HG03103 (cell line): ENCODE data around the gene FOXP1.

ENCODE experiments used
- ATAC-seq: cut with Tn5 transposase; IDR thresholded peaks from one replicate; pipeline ENCODE4 v1.9.1; 2021; ENCODE audit warnings: low read depth; ENCODE audit not compliant: unreplicated experiment

The FOXP1 gene

DNA sequence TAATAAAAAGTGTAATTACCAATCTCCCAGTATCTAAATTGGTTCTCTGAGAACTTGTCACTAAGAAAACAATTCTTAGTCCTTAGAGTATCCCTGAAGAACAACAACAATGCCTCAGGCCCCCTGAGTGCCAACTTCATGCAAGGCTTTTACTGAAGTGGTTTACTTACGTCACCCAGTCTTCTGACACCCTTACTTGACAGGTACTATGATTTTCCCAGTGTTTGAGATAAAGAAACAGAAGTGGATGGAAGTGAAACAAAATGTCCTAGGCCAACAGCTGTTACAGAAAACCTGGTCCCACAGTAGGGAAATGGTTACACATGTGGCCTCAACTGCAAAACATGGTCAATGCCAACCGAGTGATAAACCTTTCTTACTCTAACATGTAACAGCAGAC is 331.1 kb downstream of the FOXP1 start:
- ATAC-seq = no peak

DNA sequence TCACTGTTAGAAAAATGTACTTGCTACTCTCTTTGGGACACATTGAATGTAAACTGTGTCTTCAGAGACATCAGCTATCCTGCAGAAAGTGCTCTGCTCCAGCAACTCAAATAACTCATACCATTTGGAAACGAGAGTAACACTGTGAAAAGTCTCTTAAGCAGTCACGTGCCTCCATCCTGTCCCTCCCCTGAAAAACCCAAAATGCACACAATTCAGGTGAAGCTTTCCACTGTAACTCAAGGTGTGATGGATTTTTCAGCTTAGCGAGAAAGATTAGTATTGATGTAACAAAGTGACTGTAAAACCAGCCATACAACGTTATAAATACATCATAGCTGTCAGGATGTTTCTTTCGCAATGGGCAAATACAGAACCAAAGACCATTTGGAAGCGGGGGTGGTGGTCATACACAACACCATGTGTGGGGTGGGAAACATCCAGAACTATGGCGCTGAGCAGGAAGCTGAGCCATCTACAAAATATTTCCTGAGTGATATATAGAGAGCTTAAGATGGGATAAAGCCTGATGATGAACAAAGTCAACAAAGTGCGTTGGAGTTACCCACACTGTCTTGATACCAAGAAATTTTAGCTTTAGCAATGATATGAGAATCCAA is 332.3 kb downstream of the FOXP1 start:
- no peak for ATAC-seq

DNA sequence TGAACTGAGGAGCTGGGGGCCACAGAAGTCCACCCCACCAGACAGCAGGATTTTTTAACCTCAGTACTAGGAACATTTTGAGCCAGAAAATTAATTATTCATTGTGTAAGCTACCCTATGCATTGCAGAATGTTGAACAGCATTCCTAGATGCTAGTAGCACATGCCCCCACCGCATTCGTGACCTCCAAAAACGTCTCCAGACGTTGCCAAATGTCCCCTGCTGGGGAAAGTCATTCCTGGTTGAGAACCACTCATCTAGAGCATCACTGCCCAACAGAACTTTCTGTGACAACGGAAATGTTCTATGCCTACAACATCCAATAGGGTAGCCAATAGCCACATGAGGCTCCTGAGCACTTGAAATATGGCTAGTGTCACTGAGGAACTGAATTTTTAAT is 333.5 kb downstream of the FOXP1 start:
- ATAC-seq = no peak

DNA sequence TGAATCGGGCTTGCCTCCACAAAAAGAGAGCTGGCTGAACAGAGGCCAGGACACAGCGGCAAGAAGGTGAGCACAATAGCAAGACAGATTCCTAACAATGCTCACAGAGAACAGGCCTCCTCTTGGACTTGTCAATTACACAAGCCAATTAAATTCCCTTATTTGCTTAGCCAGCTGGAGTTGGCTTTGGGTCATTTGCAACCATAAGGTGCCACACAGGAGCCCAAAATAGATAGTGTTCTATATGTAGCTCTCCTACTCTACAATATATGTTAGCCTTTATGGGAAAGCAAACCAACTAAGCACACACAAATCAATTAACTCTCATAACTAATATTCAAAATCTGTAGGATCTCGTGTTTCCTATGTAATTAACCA is 335.6 kb downstream of the FOXP1 start:
- ATAC-seq = no peak

DNA sequence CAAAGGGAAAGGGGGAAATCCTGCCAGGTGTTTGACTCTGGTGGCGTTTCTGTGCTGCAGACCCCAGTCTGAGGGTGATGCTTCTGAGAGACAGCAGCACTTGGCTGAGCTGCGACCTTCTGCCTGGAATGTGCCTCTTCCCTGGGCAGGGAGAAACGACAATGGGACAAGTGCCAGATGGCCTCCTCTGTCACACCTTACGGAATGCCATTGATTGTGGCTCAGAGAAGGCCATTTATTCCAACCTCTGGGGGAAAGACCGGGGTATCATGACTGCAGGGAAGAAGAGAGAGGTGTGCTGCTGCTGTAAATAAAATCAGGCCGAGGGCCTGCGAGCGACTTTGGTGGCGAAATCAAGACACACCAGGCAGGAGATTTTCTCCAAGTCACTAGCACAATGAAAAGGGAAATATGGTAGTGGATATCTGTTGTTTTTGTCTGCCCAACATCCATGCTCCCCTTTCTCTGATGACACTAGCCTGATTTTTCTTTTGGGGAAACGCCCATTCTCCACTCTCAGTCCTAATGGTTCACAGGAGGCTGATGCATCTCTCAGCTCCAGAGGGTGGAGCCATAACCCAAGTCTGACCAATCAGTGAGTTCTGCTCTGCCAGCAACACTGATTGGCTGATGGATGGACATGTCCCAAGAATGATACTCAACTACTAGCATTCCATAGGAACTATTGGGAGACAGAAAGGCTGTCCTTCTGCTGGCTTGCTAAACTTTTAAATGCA is 336.1 kb downstream of the FOXP1 start:
- ATAC-seq = no peak

DNA sequence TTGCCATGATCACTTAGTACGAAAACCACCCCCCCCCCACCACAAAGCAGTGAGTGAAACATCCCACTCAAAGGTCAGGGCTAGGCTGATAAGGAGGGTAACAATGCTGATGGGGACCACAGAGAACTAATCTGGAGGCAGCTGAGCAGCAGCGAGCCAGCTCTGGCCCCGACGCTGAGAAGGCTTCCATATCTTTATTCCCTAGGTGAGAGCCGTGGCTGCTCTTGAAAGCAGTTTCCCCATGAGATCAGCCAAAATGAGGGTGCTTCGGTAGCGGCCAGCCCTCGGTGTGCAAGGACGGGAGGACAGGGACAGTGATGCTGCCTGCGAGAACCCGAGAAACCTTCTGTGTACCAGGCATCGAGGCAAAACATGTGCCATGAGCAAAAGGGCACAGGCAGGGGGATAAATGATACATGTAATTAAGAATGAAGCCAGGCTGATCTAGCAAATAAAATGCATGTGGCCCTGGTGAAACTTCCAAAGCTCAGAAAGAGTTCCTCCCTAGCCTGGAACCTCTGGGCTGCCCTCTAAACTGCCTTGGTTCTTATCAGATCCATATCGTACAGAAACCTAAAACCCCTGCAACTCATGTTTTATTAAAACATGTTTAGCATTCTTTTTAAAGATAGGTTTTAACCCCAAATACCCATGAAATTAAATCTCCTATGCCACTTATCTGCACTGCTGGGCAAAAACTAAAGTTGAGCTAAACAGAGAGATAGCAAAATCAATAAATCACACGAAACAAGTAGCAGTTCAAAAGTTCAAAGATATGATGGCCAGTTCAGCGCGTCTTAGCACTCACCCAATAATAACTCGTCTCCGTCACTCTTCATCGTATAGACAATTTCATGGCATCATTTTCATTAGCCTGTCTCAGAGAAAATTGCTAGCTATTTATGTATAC is 337.3 kb downstream of the FOXP1 start:
- ATAC-seq = no peak

DNA sequence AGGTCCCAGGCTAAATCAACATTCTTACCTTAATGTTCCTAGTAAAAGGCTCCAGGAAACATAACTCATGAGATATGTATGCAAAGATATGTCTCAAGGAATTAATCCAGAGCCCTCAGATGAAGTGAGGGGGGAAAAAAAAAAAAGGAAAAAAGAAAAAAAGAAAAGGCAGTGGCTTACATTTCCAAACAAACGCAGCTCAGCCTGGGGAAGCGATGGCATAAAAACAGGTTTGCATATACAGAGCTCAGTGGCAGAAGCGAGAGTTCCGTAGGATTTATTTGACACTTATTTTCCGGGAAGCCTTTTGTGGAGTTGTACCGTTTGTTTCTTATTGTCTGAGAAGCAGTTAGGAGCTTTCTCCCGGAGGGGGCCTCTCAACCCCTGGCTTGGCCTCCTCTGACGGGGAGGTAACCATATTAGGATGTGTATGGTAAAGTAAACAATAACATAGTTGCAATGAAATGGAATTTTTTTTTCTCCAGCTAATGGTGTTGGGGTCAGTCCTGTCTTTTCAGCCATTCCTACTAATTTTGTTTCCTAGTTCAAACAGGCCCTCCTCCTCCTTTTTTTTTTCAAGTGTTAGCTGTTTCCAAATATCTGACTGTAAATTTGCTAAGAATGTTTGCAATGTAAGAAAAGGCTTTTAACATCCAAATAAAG is 338.6 kb downstream of the FOXP1 start:
- no peak for ATAC-seq

DNA sequence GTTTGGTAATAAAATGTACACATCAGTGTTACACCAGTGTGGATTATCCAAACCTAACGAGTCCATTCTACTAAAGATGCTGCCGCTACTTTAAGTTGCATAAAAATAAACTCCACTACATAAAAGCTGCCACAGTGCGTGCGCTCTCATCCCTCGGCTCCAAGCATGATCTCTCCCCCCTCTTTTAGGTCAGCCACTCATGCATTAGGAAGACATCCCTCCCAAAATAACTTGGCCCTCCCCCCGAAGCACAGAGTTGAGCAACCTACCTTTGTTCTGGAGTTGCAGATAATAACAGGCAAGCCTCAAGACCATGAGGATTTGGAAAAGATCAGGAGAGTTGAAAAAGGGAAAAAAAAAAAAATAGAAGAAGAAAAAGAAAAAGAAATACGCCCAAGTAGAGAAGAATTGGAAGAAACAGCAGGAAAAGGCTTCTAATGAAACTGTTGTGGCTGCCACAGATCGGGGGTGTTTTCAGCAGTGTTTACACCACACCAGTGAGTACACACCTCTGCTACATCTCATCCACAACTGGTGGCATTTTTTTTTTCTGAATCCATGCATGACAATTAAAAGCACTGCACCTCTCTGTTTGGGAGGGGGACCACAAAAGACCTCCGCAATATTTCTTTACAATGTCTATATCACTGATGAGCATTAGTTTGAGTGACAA is 339.2 kb downstream of the FOXP1 start:
- ATAC-seq = no peak

DNA sequence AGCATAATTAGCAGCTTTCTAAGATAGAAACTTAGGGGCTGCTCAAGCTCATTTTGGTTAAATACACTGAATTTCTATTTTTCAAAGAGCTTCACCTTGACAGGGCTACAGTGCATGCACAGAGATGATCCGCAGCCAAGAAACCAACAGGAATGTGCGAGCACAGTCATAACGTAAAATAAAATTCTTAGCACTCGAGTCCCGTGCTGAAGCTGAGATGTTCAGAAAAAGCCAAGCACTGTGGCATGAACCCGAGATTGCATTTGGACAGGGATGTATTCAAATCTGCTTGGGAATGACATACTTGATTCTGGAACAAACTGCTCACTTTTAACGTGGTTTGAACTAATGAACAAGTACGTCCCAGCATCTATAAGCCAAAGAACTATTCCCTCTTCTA is 340.3 kb downstream of the FOXP1 start:
- ATAC-seq = no peak

DNA sequence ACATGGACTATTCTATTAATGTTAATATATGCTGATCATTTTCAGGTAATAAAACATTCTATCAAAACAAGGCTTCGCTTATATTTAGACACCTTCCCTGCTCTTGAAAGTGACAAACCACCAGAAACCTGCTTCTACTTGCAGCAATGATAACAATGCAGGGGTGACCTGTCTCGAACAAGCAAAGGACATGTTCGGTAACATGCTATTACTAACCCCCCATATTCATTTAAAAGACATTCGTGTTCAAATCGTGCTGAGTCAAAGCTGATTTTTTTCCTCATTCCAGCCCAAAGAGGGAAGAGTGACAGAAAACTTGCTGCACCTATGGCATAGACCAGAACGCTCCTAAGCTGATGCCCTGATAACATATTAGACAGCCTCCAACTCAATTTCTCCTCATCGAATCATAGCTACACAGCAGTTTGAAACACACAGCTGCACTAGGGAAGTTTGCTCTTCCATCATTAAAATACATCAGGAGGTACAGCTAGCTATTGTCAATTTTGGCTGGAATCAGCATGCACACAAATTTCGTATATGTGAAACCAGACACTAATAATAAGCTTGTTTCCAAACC is 341.5 kb downstream of the FOXP1 start:
- no peak for ATAC-seq

DNA sequence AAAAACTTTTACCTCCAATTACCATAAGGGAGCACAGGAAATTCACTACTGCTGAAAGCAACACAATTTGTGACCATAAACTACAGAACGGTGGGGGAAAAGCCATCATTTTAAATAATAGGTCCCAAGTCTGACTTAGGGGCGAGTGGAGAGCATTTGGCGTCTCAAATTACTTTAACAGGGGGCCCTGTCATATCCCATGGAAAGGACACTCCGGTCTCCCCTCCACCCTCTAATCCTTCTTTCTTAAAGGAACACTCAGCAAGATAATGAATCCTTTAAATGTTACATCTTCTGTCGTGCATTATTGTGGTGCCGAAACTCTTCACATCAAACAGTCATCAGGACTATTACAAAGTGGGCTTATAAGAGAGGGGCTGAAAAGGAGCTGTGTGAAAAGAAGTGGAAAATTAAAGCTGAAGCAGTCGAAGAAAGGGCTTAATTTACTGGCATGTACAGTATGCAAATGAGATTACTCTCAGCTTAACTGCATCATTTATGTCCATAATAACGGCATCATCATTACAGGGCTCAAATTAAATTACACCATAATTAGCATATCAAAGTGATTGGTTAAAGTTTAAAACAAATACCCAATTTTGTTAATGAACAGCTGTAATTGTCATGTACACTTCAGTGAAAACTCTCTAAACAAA is 342.2 kb downstream of the FOXP1 start:
- no peak for ATAC-seq

DNA sequence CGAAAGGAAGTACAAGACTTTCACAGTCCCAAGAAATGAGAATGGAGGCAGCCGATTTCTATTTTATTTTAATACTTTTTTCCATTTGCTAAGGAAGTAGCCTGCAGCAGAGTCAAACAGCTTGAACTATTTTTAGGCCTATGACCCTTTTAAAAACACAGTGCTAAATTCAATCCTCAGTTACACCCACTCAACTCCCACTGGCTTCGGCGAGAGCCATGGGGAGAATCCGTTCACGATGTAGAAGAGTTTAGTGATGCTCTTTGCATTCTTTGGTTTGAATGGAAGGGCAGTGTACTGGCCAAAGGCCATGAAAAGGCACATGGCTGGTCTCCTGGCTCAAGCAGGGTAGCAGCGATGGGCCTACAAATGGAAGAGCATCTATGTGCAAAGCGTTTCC is 343.5 kb downstream of the FOXP1 start:
- ATAC-seq = no peak

DNA sequence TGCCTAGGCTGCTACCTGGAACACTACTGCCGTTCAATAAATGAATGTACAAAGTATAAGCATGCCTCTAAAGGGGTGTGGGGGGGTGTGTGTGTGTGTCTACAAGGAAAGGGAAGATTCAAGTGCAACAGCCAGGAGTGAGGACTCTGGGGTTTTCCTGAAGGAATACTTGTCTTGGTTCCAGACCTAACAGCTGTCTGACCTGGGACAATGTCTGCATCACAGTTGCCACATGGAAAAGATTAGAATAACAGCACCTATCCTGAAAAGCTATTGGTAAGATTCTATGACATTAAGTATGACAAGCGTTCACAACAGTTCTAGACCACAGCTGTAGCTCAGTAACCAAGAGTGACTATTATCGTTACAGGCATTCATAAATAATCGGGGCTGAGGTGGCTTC is 345.2 kb downstream of the FOXP1 start:
- ATAC-seq = no peak

DNA sequence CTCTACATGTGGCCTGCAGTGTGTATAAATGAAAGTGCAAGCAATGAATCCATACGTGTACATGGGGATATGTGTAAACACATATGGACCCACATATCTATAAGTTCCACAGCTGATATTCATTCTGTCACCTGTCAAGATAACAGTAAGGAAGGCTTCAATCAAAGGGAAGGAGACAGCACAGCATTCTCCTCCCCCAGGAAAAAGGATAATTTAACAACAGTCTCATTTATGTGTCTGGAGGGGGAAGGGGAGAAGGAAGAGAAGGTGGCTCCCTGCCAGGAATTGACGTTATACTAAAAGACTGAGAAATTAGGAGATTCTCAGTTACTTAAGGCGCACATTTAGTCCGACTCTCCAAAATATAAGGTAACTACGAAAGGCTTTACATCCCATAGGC is 345.9 kb downstream of the FOXP1 start:
- ATAC-seq = no peak

DNA sequence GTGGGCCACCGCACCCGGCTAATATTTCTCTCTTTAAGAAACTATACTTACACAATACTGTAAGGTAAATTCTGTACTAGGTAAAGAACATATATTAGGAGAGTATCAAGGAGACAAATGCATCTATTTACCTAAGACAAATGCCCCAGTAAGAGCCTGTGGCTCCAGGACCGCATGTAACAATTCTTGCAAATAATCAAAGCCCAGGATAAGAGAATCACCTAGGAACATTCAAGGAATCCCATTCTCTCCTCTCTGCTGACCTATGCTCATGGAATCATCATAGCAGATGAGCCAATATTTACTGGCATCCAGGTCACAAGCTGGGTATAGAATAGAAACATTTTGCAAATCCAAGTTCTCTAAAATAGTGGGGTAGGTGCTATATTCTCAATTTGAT is 347.7 kb downstream of the FOXP1 start:
- ATAC-seq = no peak

DNA sequence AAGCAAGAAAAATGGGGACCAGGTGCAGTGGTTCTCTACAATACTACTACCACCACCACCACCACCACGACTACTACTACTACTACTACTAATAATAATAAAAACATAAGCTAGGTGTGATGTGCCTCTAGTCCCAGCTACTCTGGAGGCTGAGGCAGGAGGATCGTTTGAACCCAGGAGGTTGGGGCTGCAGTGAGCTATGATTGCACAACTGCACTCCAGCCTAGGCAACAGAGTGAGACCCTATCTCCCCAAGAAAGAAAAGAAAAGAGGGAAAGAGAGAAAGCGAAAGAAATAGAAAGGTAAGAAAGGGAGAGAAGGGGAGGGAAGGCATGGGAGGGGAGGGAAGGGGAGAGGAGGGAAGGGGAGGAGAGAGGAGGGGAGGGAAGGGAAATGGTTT is 350.6 kb downstream of the FOXP1 start:
- ATAC-seq = no peak

DNA sequence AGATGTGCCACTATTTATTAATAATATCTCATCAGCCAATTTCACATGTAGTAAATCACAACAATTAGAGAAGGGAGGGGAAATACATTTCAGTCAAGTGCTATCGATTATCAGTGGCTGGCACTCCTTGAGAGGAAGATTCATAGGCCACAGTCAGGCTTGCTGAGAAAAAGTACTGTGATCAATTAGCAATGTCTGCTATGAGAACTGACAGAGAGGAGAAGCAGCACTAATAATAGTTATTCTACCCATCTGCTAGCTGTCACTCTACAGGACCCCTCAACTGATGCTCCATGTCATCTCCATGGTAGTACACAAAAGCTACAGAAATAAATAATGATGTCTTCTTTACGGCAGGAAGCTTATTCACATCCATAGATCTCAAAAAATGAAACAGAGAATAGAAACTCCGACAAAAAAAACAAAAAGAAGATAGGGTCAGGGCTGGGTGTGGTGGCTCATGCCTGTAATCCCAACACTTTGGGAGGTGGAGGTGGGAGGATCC is 351.3 kb downstream of the FOXP1 start:
- ATAC-seq = no peak

DNA sequence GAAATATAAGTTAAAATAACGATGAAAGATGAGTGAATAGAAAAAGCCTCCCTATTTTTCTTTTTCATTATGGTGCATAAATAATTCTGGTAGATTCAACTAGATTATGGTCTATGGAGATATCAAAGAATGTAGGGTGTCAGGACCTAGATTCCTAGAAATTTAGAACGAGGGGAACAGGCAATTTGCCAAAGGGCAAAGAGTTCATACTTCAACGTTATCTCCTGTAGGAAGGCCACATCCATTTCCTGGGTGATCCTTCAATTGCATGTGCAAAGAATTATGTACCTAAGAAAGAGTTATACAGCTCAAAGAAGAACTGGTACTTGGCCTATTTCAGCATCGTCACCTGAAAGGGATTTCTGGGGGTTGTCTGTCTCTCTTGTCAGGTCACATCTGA is 351.8 kb downstream of the FOXP1 start:
- no peak for ATAC-seq

DNA sequence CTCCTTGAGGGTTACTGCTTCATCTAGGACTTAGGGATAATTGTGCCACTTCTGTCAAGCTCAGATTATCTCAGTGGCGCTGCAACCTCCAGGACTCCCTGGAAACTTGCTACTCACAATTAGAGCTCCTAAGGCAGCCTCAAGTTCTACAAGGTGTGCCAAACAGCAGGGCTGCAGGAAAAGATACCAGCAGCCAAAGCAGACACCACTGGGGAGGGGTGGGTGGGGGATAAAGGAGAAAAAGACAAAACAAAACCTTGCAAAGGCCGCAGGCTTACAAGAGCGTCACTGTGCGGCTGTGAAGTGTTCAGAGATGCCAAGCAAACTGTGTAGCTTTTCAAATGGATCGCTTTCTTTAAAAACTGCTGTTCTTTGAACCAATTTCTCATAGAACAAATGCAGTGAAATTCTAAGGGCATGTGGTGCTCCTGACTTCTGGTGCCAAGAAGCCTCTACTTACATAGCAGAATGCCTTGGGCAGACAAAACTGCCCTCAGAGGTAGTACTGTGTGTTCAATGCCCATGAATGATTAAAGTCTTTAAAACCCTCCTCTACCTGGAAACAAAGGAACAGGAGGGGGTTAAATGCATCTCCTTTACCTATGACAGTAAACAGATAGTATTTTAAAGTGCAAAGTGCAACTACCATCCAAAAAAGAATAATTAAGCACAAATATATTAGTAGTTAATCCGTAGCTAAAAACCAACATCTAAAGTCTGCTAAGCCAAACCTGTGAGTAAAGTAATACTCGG is 353.4 kb downstream of the FOXP1 start:
- no peak for ATAC-seq
